Measurements from ENCODE around the gene ADGRF1. TPM values are rescaled to one million over a fixed set of nuclear protein-coding genes. Genes with fewer than 3 reads are reported as not detected.

The ADGRF1 gene
- total RNA-seq, 4 donors from 2014 or later = 0.13 to 1.0 (median 0.17) TPM; not detected in 1

DNA sequence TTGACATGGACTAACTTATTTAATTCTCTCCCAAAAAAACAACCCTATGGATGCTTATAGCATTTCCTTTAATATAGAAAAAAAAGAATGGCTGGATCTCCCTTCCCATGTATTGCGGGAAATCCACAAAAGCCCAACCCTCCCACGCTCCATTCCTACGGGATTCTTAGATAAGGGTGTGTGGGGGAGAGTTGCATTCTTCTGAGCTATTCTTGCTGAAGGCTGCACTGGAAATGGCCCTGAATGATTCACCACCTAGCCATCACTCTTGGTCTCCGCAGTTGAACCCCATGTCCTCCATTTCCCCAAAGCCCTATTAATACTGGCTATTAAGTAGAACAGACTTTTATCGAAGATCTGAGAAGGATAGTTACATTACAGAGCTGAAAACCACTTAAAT is 78.5 kb downstream of the ADGRF1 start:
- TF ChIP-seq CTCF (IDR thresholded peaks at IDR 0.05) (no peak), POLR2A (IDR thresholded peaks at IDR 0.05) (no peak)
- intact Hi-C loops (cut with DNase I; ENCODE audit: low total_unique reads) = no loop called here

GRCh38 chr6:46963039-46963438 is 79.1 kb downstream of the ADGRF1 start:
- intact Hi-C loops (cut with DNase I; ENCODE audit: low total_unique reads) = no loop called here
- no peak overlapping the region for H3K4me3 ChIP-seq (ENCODE audit: low read depth, poor library complexity, severe bottlenecking)
- TF ChIP-seq POLR2A (IDR thresholded peaks at IDR 0.05) (no peak), CTCF (IDR thresholded peaks at IDR 0.05) (no peak)
- no peak for DNase-seq (ENCODE audit: low spot score in 2 of 2)

More for the DNA sequence above, 78.5 kb downstream of the ADGRF1 start:
- no peak overlapping the region for H3K4me3 ChIP-seq (ENCODE audit: low read depth, poor library complexity, severe bottlenecking)
- WGBS, 2 donors = 74 to 80% methylated on average over 5 of the region's 5 CpGs
- no peak for DNase-seq (ENCODE audit: low spot score in 2 of 2)

- DNase-seq (ENCODE audit: low spot score in 2 of 2) = no peak
- 85 to 91% methylated on average over 5 of the region's 5 CpGs for WGBS, 2 donors
- H3K4me3 ChIP-seq (ENCODE audit: low read depth, poor library complexity, severe bottlenecking) = no peak overlapping the region
- TF ChIP-seq POLR2A (IDR thresholded peaks at IDR 0.05) = no peak
- TF ChIP-seq CTCF (IDR thresholded peaks at IDR 0.05) = no peak
- intact Hi-C loops (cut with DNase I; ENCODE audit: low total_unique reads) = no loop called here
Measured at GRCh38 chr6:46961711-46962110, 80.4 kb downstream of the ADGRF1 start.

DNA sequence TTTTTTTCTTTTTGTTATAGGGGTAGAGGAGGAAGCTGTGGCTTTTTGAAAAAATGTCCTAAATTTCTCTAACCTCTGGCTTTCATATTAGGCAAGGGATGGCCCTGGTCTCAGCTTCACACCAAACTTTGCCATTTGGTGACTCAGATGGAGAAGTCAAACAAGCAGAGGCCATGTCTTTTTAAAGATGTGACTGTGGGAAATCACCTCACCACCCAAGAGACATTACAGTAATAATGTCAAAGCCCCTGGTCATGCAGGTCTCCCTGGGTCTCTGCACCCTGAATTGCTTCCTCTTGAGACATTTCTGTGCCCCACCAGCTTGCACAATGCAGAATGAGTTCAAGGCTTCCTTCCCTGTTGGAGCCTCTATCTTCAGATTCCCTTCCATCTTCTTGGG is 80.9 kb downstream of the ADGRF1 start:
- TF ChIP-seq CTCF (IDR thresholded peaks at IDR 0.05) (no peak), POLR2A (IDR thresholded peaks at IDR 0.05) (no peak)
- H3K4me3 ChIP-seq (ENCODE audit: low read depth, poor library complexity, severe bottlenecking) = no peak overlapping the region
- intact Hi-C loops (cut with DNase I; ENCODE audit: low total_unique reads) = no loop called here
- DNase-seq (ENCODE audit: low spot score in 2 of 2) = no peak

DNA sequence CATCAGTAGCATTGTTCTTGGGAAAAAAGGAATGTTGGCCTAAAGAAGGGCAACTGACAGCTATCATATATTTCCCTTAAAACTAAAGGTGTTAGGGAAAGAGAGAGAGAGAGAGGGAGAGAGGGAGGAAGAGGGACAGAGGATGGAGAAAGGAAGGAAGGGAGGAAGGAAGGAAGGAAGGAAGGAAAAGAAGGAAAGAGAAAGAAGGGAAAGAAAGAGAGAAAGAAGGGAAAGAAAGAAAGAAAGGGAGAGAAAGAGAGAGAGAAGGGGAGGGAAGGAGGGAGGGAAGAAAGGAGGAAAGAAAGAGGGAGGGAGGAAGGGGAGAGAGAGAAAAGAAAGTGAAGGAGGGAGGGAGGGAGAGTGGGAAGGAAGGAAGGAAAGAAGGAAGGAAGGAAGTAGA is 82.7 kb downstream of the ADGRF1 start:
- TF ChIP-seq CTCF (IDR thresholded peaks at IDR 0.05) (no peak), POLR2A (IDR thresholded peaks at IDR 0.05) (no peak)
- DNase-seq (ENCODE audit: low spot score in 2 of 2) = no peak
- H3K4me3 ChIP-seq (ENCODE audit: low read depth, poor library complexity, severe bottlenecking) = no peak overlapping the region
- intact Hi-C loops (cut with DNase I; ENCODE audit: low total_unique reads) = no loop called here

GRCh38 chr6:46956409-46956808 is 85.7 kb downstream of the ADGRF1 start:
- intact Hi-C loops (cut with DNase I; ENCODE audit: low total_unique reads) = no loop called here
- WGBS, 2 donors = 94 to 95% methylated on average over 6 of the region's 6 CpGs
- no peak overlapping the region for H3K4me3 ChIP-seq (ENCODE audit: low read depth, poor library complexity, severe bottlenecking)
- TF ChIP-seq POLR2A (IDR thresholded peaks at IDR 0.05) (no peak), CTCF (IDR thresholded peaks at IDR 0.05) (no peak)
- DNase-seq (ENCODE audit: low spot score in 2 of 2) = no peak

Measured in lower leg skin (tissue), 4 donors.